ENCODE data around the gene HOXD10. TPM values are rescaled to one million over a fixed set of nuclear protein-coding genes. Genes with fewer than 3 reads are reported as not detected.

Gene HOXD10
- total and polyA plus RNA-seq, 4 donors, result not detected

DNA sequence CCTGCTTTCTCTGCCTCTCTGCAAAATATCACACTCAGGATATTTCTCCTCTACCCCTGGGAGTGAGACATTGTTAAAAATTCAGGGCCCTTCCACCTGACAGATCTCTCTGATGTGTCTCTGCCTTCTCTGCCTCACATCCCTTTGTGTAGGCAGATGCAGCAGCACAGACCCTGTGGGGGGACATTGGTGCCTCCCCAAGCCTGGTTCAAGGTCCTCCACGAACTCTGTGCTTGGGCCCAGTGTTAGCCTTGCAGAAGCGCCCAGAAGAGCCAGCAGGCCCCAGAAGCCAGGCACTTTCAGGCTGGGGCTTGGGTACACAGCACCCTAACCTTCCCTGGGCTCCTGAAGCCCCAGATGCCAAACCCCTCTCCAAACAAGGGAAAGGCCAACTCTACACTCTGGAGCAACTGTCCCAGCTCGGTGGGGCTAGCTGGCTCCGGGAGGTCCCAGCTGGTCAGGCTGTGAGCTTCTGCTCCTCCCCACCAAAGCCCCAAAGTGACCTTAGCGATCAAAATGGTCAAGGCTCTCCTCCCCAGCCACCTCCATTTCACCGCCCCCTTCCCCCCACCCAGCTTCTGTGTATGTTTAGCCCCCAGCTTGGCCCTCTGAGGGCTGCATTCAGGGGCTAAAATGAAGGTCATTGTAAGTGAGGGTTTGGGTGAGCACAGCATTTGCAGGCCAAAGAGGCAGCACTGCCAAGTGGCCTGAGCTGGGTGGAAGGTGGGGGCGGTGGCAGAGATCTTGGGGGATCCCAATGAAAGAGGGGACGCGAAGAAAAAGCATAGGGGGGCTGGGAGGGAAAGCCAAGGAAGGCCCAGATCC lies 8.6 kb downstream of the HOXD10 start:
- TF ChIP-seq GABPA (IDR thresholded peaks at IDR 0.05 in 1 of 2, conservative IDR thresholded peaks at IDR 0.05 in 1 of 2) (no peak), YY1 (IDR thresholded peaks at IDR 0.05) (no peak), JUND (IDR thresholded peaks at IDR 0.05) (no peak), TAF1 (conservative IDR thresholded peaks at IDR 0.05) (no peak), SP1 (IDR thresholded peaks at IDR 0.05) (no peak), RXRA (IDR thresholded peaks at IDR 0.05) (no peak), FOXA1 (IDR thresholded peaks at IDR 0.05) (no peak), FOXA2 (IDR thresholded peaks at IDR 0.05) (no peak), HNF4G (IDR thresholded peaks at IDR 0.05) (no peak), NR2F2 (IDR thresholded peaks at IDR 0.05) (no peak), HNF4A (conservative IDR thresholded peaks at IDR 0.05) (no peak), EGR1 (IDR thresholded peaks at IDR 0.05; ENCODE audit: low read depth in 2 of 2) (no peak), RAD21 (IDR thresholded peaks at IDR 0.05) (no peak)
- TF ChIP-seq, protein P1, sequence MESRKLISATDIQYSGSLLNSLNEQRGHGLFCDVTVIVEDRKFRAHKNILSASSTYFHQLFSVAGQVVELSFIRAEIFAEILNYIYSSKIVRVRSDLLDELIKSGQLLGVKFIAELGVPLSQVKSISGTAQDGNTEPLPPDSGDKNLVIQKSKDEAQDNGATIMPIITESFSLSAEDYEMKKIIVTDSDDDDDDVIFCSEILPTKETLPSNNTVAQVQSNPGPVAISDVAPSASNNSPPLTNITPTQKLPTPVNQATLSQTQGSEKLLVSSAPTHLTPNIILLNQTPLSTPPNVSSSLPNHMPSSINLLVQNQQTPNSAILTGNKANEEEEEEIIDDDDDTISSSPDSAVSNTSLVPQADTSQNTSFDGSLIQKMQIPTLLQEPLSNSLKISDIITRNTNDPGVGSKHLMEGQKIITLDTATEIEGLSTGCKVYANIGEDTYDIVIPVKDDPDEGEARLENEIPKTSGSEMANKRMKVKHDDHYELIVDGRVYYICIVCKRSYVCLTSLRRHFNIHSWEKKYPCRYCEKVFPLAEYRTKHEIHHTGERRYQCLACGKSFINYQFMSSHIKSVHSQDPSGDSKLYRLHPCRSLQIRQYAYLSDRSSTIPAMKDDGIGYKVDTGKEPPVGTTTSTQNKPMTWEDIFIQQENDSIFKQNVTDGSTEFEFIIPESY (IDR thresholded peaks at IDR 0.05), result no peak
- TF ChIP-seq, protein P2, sequence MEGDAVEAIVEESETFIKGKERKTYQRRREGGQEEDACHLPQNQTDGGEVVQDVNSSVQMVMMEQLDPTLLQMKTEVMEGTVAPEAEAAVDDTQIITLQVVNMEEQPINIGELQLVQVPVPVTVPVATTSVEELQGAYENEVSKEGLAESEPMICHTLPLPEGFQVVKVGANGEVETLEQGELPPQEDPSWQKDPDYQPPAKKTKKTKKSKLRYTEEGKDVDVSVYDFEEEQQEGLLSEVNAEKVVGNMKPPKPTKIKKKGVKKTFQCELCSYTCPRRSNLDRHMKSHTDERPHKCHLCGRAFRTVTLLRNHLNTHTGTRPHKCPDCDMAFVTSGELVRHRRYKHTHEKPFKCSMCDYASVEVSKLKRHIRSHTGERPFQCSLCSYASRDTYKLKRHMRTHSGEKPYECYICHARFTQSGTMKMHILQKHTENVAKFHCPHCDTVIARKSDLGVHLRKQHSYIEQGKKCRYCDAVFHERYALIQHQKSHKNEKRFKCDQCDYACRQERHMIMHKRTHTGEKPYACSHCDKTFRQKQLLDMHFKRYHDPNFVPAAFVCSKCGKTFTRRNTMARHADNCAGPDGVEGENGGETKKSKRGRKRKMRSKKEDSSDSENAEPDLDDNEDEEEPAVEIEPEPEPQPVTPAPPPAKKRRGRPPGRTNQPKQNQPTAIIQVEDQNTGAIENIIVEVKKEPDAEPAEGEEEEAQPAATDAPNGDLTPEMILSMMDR (IDR thresholded peaks at IDR 0.05; ENCODE audit: low read depth, low read length, missing input control), result no peak
- TF ChIP-seq, protein P3, sequence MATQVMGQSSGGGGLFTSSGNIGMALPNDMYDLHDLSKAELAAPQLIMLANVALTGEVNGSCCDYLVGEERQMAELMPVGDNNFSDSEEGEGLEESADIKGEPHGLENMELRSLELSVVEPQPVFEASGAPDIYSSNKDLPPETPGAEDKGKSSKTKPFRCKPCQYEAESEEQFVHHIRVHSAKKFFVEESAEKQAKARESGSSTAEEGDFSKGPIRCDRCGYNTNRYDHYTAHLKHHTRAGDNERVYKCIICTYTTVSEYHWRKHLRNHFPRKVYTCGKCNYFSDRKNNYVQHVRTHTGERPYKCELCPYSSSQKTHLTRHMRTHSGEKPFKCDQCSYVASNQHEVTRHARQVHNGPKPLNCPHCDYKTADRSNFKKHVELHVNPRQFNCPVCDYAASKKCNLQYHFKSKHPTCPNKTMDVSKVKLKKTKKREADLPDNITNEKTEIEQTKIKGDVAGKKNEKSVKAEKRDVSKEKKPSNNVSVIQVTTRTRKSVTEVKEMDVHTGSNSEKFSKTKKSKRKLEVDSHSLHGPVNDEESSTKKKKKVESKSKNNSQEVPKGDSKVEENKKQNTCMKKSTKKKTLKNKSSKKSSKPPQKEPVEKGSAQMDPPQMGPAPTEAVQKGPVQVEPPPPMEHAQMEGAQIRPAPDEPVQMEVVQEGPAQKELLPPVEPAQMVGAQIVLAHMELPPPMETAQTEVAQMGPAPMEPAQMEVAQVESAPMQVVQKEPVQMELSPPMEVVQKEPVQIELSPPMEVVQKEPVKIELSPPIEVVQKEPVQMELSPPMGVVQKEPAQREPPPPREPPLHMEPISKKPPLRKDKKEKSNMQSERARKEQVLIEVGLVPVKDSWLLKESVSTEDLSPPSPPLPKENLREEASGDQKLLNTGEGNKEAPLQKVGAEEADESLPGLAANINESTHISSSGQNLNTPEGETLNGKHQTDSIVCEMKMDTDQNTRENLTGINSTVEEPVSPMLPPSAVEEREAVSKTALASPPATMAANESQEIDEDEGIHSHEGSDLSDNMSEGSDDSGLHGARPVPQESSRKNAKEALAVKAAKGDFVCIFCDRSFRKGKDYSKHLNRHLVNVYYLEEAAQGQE (IDR thresholded peaks at IDR 0.05), result no peak
- TF ChIP-seq, protein P4, sequence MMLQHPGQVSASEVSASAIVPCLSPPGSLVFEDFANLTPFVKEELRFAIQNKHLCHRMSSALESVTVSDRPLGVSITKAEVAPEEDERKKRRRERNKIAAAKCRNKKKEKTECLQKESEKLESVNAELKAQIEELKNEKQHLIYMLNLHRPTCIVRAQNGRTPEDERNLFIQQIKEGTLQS (IDR thresholded peaks at IDR 0.05), result no peak
- TF ChIP-seq, protein P5, sequence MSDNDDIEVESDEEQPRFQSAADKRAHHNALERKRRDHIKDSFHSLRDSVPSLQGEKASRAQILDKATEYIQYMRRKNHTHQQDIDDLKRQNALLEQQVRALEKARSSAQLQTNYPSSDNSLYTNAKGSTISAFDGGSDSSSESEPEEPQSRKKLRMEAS (IDR thresholded peaks at IDR 0.05), result no peak
- H3K27ac ChIP-seq (ENCODE audit: low read depth in 1 of 2, low read length in 2 of 2), result no peak overlapping the region

More for the DNA sequence above, 8.6 kb downstream of the HOXD10 start:
- Histone ChIP-seq H3K9me3 (ENCODE audit: control insufficient read depth in 4 of 4, low read length in 3 of 4) (peaks cover 0 to 3% (median 0%) of the 10 kb centered on the region in 4 donors), H3K27me3 (ENCODE audit: control insufficient read depth in 4 of 4, insufficient read depth in 4 of 4, low read length in 3 of 4) (peaks cover 19 to 42% (median 23%) of the 10 kb centered on the region in 4 donors), H3K36me3 (ENCODE audit: control insufficient read depth in 4 of 4, insufficient read depth in 3 of 4, low read depth in 1 of 4, low read length in 3 of 4) (no peaks in the 10 kb centered on the region), H3K4me1 (ENCODE audit: control insufficient read depth in 4 of 4, insufficient read depth in 4 of 4, low read length in 3 of 4) (peaks cover 4 to 15% (median 11%) of the 10 kb centered on the region in 4 donors), H3K9ac (ENCODE audit: low read depth in 1 of 2, low read length in 2 of 2) (no peak overlapping the region), H3K4me3 (ENCODE audit: low read depth in 1 of 3, low read length in 3 of 3) (no peak overlapping the region)
- WGBS, result 18% methylated on average over 9 of the region's 9 CpGs
- DNase-seq (ENCODE audit: low spot score), result no peak
